Dermis microvascular lymphatic vessel endothelial cell (primary cell): ENCODE results near the gene P4HA2. TPM values are rescaled to one million over a fixed set of nuclear protein-coding genes. Genes with fewer than 3 reads are reported as not detected.
"Not testable (repeated sequence)": the region's sequence is repeated elsewhere in the genome, so short reads cannot be mapped to it uniquely, and the experiment has no call there.

Experiments used
- DNase-seq, 2 donors: peaks; one replicate each; pipeline versions ENCODE4 v3.0.0 to v3.0.0-alpha.2; 2010; ENCODE audit warnings: low read depth in 2 of 2
- total RNA-seq: library from RNA; depleted of rRNA; stranded (reverse); fragments of >200 nt; gene quantifications from 2 replicates; pipeline ENCODE4 v1.2.1, GENCODE V29; 2014

The P4HA2 gene
- total RNA-seq, 1 donor from 2014 or later = 37.0 TPM

DNA sequence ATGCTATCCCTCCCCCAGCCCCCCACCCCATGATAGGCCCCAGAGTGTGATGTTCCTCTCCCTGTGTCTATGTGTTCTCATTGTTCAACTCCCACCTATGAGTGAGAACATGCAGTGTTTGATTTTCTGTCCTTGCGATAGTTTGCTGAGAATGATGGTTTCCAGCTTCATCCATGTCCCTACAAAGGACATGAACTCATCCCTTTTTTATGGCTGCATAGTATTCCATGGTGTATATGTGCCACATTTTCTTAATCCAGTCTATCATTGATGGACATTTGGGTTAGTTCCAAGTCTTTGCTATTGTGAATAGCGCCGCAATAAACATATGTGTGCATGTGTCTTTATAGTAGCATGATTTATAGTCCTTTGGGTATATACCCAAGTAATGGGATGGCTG, 82.3 kb downstream of the P4HA2 start:
- not testable (repeated sequence) for DNase-seq

DNA sequence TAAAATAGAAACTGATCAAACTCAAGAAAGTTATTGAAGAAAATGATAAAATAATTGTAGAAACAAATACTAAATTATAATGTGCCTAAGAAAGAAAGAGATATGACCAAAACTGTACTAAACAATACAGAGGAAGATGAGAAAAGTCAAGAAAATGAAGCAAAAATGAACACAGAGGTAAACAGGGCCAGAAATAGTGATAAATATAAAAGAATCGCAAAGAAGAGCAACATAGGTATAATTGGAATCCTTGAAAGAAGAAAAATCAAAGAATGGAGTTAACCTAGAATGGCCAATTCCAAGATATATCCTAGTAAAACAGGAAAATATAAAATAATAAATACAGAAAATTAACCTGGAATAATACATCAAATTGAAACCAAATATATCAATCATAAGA, 84.5 kb downstream of the P4HA2 start:
- DNase-seq = no peak

DNA sequence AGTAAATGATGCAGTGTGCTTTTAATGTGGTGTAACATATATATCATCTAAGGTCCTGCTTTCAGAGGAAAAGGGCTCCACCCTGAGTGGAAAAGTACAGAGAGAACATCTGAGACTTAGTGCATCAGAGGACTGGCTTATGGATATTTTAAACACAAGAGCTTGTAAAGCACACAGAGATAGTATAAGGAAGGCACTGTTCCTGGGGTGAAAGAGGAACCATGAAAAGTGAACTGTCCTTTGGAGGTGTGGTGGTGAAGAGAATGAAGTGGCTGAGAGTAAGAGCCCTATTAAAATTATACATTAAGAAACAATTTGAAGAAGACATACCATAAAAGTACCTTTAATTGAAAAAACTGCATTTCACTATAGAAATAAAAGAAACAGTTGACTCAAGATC, 85.2 kb downstream of the P4HA2 start:
- no peak for DNase-seq

Other genes starting within 250 kb of the P4HA2 start
- gene ACSL6, start 216.2 kb downstream of the P4HA2 start, total RNA-seq = 0.76 and 0.77 TPM in 2 replicates
- gene IL3, start 167.2 kb downstream of the P4HA2 start, total RNA-seq = not detected in 2 replicates
- gene CSF2, start 154.1 kb downstream of the P4HA2 start, total RNA-seq = 0.13 TPM in 1 of 2 replicates, not detected in the other
- 20.7 and 26.7 TPM in 2 replicates for gene PDLIM4, start 29.8 kb upstream of the P4HA2 start, total RNA-seq
- 3.7 and 5.7 TPM in 2 replicates for gene SLC22A4, start 66.5 kb upstream of the P4HA2 start, total RNA-seq
- 3.0 and 3.7 TPM in 2 replicates for gene SLC22A5, start 141.9 kb upstream of the P4HA2 start, total RNA-seq